Measurements from ENCODE around the gene GPAM. TPM values are rescaled to one million over a fixed set of nuclear protein-coding genes. Genes with fewer than 3 reads are reported as not detected.

GPAM gene
- total RNA-seq, 2 experiments from 2014 or later, result 7.5 to 7.8 TPM

GRCh38 chr10:112185959-112186358, 2.4 kb upstream of the GPAM start:
- no peak for ATAC-seq (ENCODE audit: low read depth)
- no peak overlapping the region for H3K4me3 Mint-ChIP-seq
- H3K27ac Mint-ChIP-seq, result no peak overlapping the region
- no peaks in the 10 kb centered on the region for H3K9me3 Mint-ChIP-seq
- H3K36me3 Mint-ChIP-seq, result no peaks in the 10 kb centered on the region
- no peak for DNase-seq
- peaks cover 16% of the 10 kb centered on the region for H3K4me1 Mint-ChIP-seq
- H3K27me3 Mint-ChIP-seq, result peaks cover 20% of the 10 kb centered on the region
- POLR2A ChIA-PET, result no interaction called here

DNA sequence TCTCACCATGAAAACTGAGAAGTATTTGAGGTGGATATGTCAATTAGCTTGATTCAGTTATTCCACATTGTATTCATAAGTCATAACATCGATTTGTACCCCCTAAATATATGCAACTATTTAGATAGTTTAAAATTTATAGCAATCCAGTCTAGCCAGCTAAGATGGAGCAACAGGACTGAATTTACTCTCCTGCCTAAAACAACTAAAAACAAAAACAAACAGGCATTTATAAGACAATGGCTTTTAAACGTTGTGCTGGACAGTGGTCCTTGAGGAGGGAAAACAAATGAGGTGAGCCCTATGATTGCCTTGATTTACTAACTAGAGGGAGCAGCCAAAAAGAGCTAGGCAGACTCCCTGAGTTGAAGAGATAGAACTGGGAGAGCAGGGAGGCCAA, 814 bp upstream of the GPAM start:
- peaks cover 16% of the 10 kb centered on the region for H3K4me1 Mint-ChIP-seq

DNA sequence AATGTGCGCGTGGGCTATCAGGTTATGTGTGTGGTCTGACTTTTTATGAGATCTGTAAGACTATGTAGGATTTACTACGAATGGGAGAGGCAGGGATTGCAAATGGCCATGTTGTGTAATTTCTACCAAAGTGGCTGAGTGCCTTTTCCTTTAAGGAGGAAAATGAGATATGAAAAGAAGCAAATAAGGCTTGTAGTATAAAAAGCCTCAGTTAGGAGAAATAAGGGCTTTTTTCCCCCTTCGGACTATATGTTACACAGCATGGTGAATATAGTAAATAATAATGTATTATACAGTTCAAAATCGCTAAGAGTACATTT, 447 bp upstream of the GPAM start:
- H3K9me3 Mint-ChIP-seq, result no peaks in the 10 kb centered on the region
- H3K4me1 Mint-ChIP-seq, result peaks cover 16% of the 10 kb centered on the region
- H3K4me3 Mint-ChIP-seq, result peak overlapping the region; percentile 97
- H3K27me3 Mint-ChIP-seq, result peaks cover 18% of the 10 kb centered on the region
- POLR2A ChIA-PET, result interaction anchor here (1.0 to 2.7 kb wide), 2 partner anchors 8 to 192 kb away, joined by 3 to 15 read pairs; no protein-coding TSS in a partner anchor
- no peak for DNase-seq
- peaks cover 5% of the 10 kb centered on the region for H3K36me3 Mint-ChIP-seq
- ATAC-seq (ENCODE audit: low read depth), result no peak
- peak overlapping the region; percentile 96 for H3K27ac Mint-ChIP-seq

More for the DNA sequence above, 814 bp upstream of the GPAM start:
- DNase-seq (no peak), ATAC-seq (ENCODE audit: low read depth) (no peak)
- peaks cover 20% of the 10 kb centered on the region for H3K27me3 Mint-ChIP-seq
- H3K27ac Mint-ChIP-seq, result no peak overlapping the region
- H3K36me3 Mint-ChIP-seq, result peaks cover 5% of the 10 kb centered on the region
- H3K9me3 Mint-ChIP-seq, result no peaks in the 10 kb centered on the region
- POLR2A ChIA-PET, result interaction anchor here (2.7 kb wide), 1 partner anchor 191 kb away, joined by 15 read pairs; no protein-coding TSS in a partner anchor
- peak overlapping the region; percentile 97 for H3K4me3 Mint-ChIP-seq

DNA sequence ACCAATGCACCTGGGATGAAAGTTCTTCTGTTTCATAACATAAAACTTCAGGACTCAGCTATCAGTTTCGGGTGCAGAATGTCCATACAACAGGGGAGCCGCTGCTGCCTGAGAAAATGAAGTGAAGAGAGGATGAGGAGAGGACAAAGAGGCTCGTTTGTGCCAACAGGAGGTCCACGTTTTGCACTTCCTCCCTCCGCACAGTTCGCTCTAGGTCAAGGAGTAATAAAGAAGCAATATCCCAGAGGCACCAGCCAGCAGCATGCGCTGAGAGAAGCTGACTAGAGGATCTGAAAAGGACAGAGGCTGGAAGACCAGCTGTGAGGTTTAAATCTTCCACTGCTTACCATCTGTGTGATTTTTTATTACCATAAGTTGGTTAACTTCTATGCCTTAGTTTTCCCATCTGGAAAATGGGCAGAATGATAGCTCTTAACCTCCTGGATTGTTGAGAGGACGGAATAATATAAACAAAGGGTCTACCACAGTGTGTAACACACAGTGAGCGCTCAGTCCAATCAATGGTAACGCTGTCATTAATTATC, 709 bp downstream of the GPAM start:
- no peak for ATAC-seq (ENCODE audit: low read depth)
- H3K4me1 Mint-ChIP-seq, result peaks cover 16% of the 10 kb centered on the region
- no peaks in the 10 kb centered on the region for H3K9me3 Mint-ChIP-seq
- peak overlapping the region; percentile 97 for H3K4me3 Mint-ChIP-seq
- POLR2A ChIA-PET, result interaction anchor here (1.0 to 2.7 kb wide), 2 partner anchors 9 to 193 kb away, joined by 3 to 15 read pairs; no protein-coding TSS in a partner anchor
- H3K27me3 Mint-ChIP-seq, result peaks cover 10% of the 10 kb centered on the region
- peak overlapping the region; percentile 96 for H3K27ac Mint-ChIP-seq
- DNase-seq, result no peak
- H3K36me3 Mint-ChIP-seq, result peaks cover 5% of the 10 kb centered on the region

- H3K36me3 Mint-ChIP-seq, result peaks cover 12% of the 10 kb centered on the region
- no peaks in the 10 kb centered on the region for H3K4me1 Mint-ChIP-seq
- POLR2A ChIA-PET, result no interaction called here
- ATAC-seq (ENCODE audit: low read depth), result no peak
- no peaks in the 10 kb centered on the region for H3K27me3 Mint-ChIP-seq
- no peaks in the 10 kb centered on the region for H3K9me3 Mint-ChIP-seq
- DNase-seq, result no peak
- no peak overlapping the region for H3K4me3 Mint-ChIP-seq
- H3K27ac Mint-ChIP-seq, result no peak overlapping the region
Measured at GRCh38 chr10:112177247-112177646, 6.3 kb downstream of the GPAM start.

DNA sequence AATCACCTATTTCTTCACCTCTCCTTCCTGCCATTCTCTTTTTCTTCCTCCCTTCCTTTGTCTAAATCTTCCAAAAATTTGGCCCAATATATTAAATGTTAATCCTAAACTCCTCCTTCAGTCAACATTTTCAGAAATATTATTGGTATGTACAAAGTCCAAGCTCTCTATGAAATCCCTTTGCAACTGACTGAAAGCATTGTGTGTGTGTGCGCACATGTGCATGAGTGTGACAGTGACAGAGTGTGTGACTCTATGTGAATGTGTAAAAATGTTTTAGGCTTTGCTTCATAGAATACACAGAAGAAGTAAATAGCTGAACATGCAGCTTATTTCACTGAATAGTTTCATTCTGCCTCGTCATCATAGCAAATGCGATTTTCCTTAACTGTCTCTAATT, 7.0 kb downstream of the GPAM start:
- Mint-ChIP-seq H3K4me3 (no peak overlapping the region), H3K27ac (peak overlapping the region; percentile 10), H3K9me3 (no peaks in the 10 kb centered on the region), H3K36me3 (peaks cover 15% of the 10 kb centered on the region), H3K27me3 (no peaks in the 10 kb centered on the region), H3K4me1 (no peaks in the 10 kb centered on the region)
- DNase-seq, result no peak
- ATAC-seq (ENCODE audit: low read depth), result no peak
- POLR2A ChIA-PET, result no interaction called here

DNA sequence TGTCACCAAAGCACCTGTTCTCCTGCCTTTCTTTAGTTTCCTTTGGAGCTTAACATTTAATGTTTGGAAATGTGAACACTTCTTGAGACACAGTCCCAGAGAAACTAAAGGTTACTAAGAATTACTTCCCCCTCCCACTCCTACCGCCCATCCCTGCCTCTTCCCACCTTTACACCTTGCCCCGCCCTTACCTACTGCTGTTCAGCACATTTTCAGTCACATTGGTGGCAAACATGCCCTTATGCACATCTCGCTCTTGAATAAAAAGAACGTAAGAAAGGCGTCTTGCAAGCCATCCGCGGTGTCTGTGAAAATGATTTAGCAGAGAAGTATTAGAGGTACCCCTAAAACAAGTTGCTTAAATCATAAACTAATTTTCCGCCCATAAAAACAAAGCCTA, 8.2 kb downstream of the GPAM start:
- Mint-ChIP-seq H3K4me3 (no peak overlapping the region), H3K36me3 (peaks cover 15% of the 10 kb centered on the region), H3K4me1 (no peaks in the 10 kb centered on the region), H3K27ac (no peak overlapping the region), H3K9me3 (no peaks in the 10 kb centered on the region), H3K27me3 (no peaks in the 10 kb centered on the region)
- ATAC-seq (ENCODE audit: low read depth) (no peak), DNase-seq (no peak)
- POLR2A ChIA-PET, result no interaction called here

DNA sequence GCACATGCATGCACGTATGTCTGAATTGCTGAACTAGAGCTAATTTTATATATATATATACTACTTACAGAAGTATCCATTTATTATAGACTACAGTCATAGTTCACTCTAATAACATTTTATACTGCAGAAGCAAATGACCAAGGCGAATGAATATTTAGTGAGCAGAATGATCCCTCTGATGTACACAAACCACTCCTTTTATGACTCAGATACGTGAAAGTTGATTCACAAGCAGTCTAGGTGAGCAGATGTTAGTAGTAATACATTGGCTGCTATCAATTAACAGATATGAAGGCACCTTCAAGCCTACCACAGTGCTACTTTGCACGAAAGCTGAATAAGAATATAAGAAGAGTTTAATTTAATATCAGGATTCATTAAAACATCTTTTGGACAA, 10.4 kb downstream of the GPAM start:
- Mint-ChIP-seq H3K4me3 (no peak overlapping the region), H3K27me3 (no peaks in the 10 kb centered on the region), H3K36me3 (peaks cover 13% of the 10 kb centered on the region), H3K4me1 (no peaks in the 10 kb centered on the region), H3K27ac (no peak overlapping the region), H3K9me3 (no peaks in the 10 kb centered on the region)
- POLR2A ChIA-PET, result no interaction called here
- DNase-seq (no peak), ATAC-seq (ENCODE audit: low read depth) (no peak)

DNA sequence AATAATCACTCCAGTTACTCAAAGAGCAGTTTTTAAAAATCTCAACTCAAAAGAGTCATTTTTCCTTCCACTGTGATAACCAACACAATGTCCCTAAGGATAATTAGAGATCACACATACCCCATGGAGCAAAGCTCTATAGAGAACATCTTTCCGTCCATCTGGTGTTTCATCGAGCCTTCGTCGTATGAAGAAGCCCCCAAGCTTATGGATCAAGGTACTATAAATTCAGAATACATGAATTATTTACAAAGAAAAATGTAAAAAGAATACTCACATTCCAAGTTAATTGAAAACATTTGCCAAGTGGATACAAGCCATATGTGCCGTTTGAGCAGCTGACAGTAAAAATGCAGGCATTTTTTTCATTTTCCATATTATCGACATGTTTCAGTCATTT, 14.8 kb downstream of the GPAM start:
- Mint-ChIP-seq H3K27me3 (no peaks in the 10 kb centered on the region), H3K4me1 (no peaks in the 10 kb centered on the region), H3K4me3 (no peak overlapping the region), H3K9me3 (no peaks in the 10 kb centered on the region), H3K27ac (no peak overlapping the region), H3K36me3 (peaks cover 13% of the 10 kb centered on the region)
- DNase-seq, result no peak
- no peak for ATAC-seq (ENCODE audit: low read depth)
- POLR2A ChIA-PET, result no interaction called here

DNA sequence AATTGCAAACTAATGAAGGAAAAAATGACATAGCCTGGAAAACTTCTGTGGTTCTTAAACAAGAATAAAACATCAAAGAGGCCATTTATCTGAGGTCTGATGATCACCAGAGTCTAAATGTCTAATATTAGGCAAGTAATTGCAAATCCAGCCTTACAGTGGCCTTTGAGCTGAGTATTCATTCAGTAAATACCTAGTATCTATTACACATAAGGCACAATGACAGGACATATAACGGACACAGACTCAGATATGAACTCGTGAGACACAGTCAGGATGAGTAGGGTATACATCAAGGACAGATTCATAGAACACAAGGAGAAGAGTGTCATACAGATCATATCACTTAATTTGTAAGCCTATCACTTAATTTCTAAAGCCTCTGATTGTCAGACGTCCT, 16.8 kb downstream of the GPAM start:
- Mint-ChIP-seq H3K27me3 (no peaks in the 10 kb centered on the region), H3K27ac (no peak overlapping the region), H3K4me1 (no peaks in the 10 kb centered on the region), H3K4me3 (no peak overlapping the region), H3K9me3 (no peaks in the 10 kb centered on the region), H3K36me3 (peaks cover 10% of the 10 kb centered on the region)
- POLR2A ChIA-PET, result no interaction called here
- DNase-seq, result no peak
- ATAC-seq (ENCODE audit: low read depth), result no peak

- H3K4me3 Mint-ChIP-seq, result no peak overlapping the region
Measured at GRCh38 chr10:112161757-112162518, 21.6 kb downstream of the GPAM start.

DNA sequence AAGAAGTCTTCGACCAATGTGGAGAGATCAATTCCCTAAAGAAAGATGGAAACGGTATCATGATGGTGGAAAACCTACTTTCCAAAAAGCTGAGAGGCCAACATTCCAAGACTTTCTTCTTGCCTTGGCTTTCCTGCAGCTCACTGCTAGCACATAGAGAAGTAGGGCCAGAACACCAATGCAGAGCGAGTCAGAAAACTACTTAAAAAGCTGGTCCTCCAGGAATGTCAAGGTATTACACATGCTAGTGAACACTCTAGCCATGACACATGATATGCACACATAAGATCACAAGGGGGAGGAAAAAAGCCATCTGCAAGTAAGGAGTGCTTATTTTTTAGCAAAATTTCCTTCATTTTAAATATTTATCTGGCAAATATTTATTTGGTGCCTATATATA, 22.7 kb downstream of the GPAM start:
- POLR2A ChIA-PET, result no interaction called here
- no peak for ATAC-seq (ENCODE audit: low read depth)
- no peaks in the 10 kb centered on the region for H3K9me3 Mint-ChIP-seq
- no peak overlapping the region for H3K27ac Mint-ChIP-seq
- no peaks in the 10 kb centered on the region for H3K4me1 Mint-ChIP-seq
- H3K27me3 Mint-ChIP-seq, result no peaks in the 10 kb centered on the region
- no peak for DNase-seq
- peaks cover 27% of the 10 kb centered on the region for H3K36me3 Mint-ChIP-seq
- H3K4me3 Mint-ChIP-seq, result no peak overlapping the region

More at GRCh38 chr10:112161757-112162518, 21.6 kb downstream of the GPAM start:
- no peaks in the 10 kb centered on the region for H3K27me3 Mint-ChIP-seq
- H3K36me3 Mint-ChIP-seq, result peaks cover 21% of the 10 kb centered on the region
- ATAC-seq (ENCODE audit: low read depth) (no peak), DNase-seq (no peak)
- H3K4me1 Mint-ChIP-seq, result no peaks in the 10 kb centered on the region
- no peaks in the 10 kb centered on the region for H3K9me3 Mint-ChIP-seq
- POLR2A ChIA-PET, result no interaction called here
- no peak overlapping the region for H3K27ac Mint-ChIP-seq

- Mint-ChIP-seq H3K9me3 (no peaks in the 10 kb centered on the region), H3K4me3 (no peak overlapping the region), H3K36me3 (peaks cover 29% of the 10 kb centered on the region), H3K4me1 (peaks cover 3% of the 10 kb centered on the region), H3K27me3 (no peaks in the 10 kb centered on the region), H3K27ac (no peak overlapping the region)
- no peak for DNase-seq
- ATAC-seq (ENCODE audit: low read depth), result no peak
- POLR2A ChIA-PET, result no interaction called here
Measured at GRCh38 chr10:112159469-112159868, 24.1 kb downstream of the GPAM start.

- no peak for DNase-seq
- peaks cover 11% of the 10 kb centered on the region for H3K36me3 Mint-ChIP-seq
- peaks cover 3% of the 10 kb centered on the region for H3K4me1 Mint-ChIP-seq
- H3K27me3 Mint-ChIP-seq, result no peaks in the 10 kb centered on the region
- no peak for ATAC-seq (ENCODE audit: low read depth)
- H3K4me3 Mint-ChIP-seq, result no peak overlapping the region
- H3K27ac Mint-ChIP-seq, result no peak overlapping the region
- H3K9me3 Mint-ChIP-seq, result no peaks in the 10 kb centered on the region
- POLR2A ChIA-PET, result no interaction called here
Measured at GRCh38 chr10:112151524-112152039, 32.0 kb downstream of the GPAM start.

Data from activated naive CD8-positive, alpha-beta T cell treated with anti-CD3 and anti-CD28 coated beads, Interleukin-2, amount 10 ng/mL, durations not matched to agents 7 days and 5 days (primary cell).